GM21786 (cell line): ENCODE data around the gene HSPB1.
A peak's percentile ranks its signal among the peaks of the same experiment; 100 is the strongest.
"Not testable (repeated sequence)": the region's sequence is repeated elsewhere in the genome, so short reads cannot be mapped to it uniquely, and the experiment has no call there.

ENCODE experiments used
- ATAC-seq: cut with Tn5 transposase; IDR thresholded peaks from one replicate; pipeline ENCODE4 v1.9.1; 2021; ENCODE audit not compliant: unreplicated experiment

HSPB1 gene

DNA sequence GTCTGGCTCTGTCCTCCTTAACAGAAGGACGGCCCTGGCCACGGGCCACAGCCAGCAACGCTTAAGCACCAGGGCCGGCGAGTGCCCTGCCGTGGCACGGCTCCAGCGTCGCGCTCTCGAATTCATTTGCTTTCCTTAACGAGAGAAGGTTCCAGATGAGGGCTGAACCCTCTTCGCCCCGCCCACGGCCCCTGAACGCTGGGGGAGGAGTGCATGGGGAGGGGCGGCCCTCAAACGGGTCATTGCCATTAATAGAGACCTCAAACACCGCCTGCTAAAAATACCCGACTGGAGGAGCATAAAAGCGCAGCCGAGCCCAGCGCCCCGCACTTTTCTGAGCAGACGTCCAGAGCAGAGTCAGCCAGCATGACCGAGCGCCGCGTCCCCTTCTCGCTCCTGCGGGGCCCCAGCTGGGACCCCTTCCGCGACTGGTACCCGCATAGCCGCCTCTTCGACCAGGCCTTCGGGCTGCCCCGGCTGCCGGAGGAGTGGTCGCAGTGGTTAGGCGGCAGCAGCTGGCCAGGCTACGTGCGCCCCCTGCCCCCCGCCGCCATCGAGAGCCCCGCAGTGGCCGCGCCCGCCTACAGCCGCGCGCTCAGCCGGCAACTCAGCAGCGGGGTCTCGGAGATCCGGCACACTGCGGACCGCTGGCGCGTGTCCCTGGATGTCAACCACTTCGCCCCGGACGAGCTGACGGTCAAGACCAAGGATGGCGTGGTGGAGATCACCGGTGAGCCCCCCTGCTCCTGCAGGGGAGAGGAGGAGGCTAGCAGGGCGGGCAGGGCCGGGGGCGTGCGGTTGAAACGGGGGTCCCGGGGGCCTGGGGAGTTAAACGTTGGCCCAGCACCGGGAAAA, at the start of gene HSPB1:
Gene HSPB1 (plus strand): TSS at position 327 of the 855 bp plus-strand sequence. CDS start 40 bp downstream, at position 367.
- ATAC-seq, result peak; percentile 66

DNA sequence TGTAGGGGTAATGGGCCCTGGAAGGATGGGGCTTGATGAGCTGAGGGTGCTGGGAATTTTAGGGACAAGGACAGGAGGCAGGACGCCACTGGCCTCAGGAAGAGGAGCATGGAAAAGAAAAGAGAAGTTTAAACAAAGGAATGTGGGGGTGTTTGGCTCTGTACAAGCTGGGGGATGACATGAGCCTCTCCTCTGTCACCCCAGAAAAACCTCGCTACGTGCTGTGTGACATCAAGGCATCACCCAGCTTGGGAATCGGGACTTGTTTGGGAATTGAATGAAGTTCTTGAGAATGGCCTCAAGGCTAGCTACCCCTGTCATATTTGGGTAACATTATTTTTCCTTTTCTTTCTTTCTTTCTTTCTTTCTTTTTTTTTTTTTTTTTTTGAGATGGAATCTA, 47.7 kb upstream of the HSPB1 start:
- no peak for ATAC-seq

DNA sequence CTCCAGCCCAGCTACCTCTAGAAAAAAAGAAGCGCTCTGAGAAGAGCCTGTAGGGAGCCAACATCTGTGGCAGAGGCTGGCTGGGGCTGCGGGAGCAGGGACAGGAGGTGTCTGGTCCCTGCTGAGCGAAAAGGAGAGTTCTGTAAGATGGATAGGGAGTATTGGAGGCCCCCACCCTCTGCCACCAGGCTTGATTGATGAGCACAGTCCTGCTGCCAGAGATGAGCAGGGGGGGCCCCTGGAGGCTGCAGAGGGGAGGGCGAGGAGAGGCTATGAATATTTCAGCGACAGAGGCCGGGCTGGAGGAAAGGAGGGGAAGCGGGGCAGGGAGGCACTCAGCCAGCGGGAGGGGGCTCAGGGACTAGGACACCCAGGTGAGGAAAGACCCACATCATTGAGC, 44.5 kb upstream of the HSPB1 start:
- no peak for ATAC-seq

DNA sequence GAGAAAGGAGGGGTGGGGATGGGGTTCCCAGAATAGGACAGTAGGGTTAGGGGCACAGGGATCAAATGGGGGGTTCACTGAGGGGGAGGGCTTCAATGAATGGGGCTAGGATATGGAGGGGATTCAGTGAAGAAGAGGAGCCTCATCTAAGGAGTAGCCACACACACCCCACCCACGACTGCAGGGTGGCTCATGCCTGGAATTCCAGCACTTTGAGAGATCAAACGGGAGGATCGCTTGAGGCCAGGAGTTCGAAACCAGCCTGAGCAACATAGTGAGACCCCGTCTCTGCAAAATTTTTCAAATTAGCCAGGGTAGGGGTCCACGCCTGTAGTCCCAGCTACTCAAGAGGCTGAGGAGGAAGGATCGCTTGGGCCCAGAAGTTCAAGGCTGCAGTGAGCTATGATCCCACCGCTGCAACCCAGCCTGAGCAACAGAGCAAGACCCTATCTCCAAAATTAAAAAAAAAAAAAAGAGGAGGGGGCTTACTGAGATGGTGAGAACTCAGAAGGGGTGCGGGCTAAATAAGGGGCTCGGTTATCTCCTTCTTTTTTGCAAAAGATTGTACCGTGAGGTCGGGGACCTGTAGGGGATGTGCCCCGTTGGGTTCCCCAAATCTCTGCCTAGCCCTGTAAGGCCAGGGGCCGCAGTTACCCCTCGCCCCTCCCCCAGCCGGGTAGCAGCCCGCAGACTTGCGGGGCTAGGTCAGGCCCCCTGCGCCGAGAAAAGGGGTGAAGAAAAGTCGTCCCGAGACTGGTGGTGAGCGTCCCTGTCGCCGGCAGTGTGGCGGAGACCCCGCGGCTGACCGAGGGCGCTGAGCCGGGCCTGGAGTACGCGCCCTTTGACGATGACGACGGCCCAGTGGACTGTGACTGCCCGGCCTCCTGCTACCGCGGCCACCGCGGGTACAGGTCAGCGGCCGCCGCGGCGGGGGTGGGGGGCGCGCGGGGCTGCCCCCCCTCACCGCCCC, 43.1 kb upstream of the HSPB1 start:
- ATAC-seq, result no peak

DNA sequence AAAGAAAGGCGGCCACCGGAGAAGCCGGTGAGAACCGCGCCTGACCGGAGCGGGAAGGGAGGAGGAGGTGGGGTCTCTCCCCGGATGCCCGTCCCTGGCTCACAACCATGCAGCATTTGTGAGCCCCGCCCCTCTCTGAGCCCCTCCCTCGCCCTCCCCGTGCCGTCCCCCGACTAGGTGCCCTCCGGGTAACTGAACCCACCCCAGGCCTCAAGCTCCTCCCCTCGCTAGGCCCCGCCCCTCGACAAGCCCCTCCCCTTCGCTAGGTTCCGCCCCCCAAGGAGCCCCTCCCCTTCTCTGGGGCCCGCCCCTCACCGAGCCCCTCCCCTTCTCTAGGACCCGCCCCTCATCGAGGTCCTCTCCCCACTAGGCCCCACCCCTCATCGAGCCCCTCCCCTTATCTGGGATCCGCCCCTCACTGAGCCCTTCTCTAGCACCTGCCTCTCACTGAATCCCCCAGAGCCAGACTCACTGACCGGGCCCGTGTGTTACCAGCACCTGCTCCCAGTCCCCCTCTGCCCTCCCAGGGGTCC, 42.2 kb upstream of the HSPB1 start:
- ATAC-seq, result no peak

DNA sequence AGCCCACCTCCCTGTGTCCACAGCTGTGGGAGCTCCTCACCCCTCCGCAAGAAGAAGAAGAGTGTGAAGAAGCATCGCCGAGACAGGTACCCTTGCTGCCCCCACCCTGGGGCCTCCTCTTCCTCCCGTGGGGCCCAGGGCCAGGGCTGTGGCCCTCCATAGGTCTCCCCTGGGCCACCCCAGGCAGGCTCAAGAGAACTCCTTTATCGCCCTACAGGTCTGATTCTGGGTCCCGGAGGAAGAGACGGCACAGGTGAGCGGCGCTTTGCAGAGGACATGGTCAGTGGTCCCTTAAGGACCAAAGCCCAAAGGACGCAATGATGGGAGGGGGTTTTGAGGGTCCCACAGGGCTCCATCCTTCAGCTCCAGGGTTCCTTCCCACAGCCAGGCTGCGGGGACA, 41.1 kb upstream of the HSPB1 start:
- no peak for ATAC-seq

DNA sequence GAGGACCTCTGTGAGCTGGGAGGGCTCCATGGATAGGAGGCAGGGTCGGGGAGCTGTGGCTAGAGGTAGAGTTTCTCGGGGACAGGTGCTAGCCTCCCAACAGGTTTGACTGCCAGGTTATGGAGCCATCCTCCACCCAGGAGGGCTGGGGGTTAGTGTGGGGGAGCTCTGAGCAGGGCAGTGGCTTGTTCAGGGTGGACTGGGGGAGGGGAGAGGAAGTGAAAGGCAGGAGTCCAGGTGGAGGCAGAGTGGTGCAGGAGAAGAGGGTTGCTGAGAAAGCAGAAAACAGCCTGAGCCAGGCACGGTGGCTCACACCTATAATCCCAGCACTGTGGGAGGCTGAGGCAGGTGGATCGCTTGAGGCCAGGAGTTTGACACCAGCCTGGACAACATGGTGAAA, 40.5 kb upstream of the HSPB1 start:
- ATAC-seq, result no peak

DNA sequence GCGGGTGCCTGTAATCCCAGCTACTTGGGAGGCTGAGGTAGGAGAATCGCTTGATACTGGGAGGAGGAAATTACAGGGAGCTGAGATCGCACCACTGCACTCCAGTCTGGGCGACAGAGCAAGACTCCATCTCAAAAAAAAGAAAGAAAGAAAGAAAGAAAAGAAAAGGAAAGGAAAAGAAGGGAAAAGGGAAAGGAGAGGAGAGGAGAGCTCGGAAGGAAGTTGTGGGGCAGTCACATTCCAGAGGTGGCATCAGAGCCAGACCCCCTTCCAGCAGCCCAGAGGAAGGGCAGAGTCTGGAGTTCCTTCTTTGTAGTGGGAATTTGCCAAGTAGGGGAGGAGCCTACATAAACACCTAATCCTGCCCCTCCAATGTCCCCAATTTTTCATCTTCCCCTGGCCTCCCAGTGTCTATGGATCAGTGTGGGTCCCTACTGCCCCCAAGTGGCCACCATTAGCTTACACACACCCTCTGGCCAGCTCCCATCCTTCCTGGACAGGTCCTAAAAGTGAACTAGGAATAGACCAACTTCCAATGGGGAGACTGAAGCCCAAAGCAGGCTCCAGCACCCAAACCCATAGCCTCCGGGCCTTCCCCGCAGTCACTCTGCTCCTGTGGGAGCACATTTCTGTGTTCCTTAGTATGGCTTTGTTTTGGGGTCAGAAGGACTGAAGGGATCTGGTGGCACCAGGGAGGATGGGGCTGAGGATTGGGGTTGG, 39.6 kb upstream of the HSPB1 start:
- peak; percentile 55 for ATAC-seq

DNA sequence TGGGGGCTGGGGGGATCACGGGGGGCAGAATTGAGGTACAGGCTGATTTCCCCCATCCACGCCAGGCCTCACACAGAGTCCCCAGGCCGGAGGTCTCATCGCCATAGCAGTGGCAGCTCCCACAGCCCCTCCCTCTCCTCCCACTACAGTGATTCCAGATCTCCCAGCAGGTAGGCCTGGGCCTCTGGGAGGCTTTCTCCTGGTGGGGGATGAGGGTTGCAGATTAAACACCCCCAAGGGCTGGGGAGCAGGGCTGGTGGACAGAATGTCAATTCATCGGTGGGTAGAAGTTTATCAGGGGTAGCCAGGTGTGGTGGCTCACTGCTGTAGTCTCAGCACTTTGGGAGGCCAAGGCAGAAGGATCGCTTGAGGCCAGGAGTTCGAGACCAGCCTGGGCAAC, 37.2 kb upstream of the HSPB1 start:
- ATAC-seq, result no peak

DNA sequence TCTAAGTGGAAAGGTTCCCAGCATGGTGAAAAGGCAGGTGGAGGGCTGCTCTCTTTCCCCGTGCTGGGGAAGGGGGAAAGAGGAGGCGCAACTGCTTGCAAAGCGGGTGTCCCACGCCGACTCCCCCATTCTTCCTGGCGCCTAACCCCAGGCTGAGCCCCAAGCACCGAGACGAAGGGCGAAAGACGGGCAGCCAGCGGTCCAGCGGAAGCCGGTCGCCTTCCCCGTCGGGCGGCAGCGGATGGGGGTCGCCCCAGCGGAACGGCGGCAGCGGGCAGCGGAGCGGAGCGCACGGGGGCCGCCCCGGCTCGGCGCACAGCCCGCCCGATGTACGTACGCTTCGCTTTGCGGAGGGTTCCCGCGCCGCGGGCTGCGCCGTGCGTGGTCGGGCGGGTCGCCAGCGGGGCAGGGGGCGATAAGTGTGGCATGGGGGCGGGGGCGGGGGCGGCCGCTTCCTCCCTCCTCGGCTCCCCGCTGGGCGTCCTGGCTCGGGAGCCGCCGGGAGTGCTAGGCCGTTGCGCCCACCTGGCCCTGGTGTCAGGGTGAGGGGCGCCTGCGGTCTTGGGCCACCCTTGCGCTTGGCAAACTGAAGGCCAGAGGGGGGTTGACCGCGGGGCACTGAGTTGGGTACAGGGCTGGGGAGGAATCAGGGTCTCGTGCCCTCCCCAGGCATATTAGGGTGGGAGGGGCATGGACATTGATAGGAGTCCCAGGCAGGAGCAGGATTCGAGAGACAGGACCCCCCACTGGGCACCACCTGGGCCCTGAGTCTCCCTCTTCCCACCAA, 35.2 kb upstream of the HSPB1 start:
- ATAC-seq, result no peak

DNA sequence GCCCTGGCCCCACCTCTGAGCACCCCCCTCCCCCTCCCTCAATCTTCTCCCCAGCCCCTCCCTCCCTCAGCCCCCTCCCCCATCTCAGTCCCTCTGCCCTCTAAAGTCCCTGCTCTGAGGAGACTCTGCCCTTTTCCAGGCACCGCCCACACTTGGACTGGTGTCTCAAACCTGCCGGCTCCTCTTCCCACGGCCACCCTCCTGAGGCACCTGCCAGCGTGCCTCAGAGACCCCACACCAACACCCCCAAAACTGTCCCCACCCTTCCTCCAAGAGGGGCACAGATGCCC, 34.6 kb upstream of the HSPB1 start:
- ATAC-seq, result no peak

DNA sequence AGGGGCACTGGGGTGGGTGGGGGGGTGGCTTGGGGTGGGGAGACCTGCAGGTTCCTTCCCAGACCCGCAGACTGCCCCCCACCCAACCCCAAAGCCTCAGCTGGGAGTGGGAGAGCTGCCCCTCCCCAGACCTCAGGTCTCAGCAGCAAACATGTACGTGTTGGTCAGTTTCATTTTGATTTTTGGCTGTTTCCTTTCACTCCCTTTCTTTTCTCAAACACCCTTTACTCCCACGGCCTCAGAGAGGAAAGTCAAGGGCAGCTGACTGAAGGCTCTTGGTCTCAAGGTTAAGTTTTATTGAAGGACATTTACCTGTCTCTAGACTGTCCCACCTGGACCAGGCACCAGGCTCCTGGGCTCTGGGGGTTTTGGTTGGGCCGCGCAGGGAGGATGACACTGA, 34.1 kb upstream of the HSPB1 start:
- no peak for ATAC-seq

DNA sequence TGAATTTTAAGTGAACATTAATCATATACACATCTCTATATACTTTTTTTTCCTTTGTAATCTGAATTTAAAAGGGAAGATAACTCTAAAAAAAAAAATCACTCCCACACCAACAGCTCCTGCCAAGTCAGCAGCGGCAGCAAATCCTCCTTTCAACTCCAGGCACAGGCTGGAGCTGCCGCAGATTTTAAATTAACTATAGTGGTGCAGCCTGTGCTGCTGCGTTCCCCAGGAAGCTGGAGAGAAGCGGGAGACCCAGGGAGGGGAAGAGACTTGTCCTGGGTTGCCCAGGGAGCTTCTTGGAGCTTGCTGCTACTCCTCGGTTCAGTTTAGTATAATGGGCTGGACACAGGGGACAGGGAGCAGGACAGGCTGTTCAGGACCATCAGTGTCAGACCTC, 32.6 kb upstream of the HSPB1 start:
- no peak for ATAC-seq

DNA sequence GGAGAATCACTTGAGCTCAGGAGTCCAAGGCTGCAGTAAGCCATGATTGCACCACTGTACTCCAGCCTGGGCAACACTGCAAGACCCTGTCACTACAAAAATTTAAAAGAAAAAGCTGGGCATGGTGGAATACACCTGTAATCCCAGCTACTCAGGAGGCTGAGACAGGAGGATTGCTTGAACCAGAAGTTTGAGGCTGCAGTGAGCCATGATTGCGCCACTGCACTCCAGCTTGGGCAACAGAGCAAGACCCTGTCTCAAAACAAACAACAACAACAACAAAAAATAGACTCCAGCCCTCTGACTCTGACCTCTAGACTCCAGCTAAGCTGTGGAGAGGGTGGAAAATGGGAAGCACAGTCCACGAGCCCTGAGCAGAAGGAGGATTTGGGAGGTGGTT, 31.1 kb upstream of the HSPB1 start:
- not testable (repeated sequence) for ATAC-seq

DNA sequence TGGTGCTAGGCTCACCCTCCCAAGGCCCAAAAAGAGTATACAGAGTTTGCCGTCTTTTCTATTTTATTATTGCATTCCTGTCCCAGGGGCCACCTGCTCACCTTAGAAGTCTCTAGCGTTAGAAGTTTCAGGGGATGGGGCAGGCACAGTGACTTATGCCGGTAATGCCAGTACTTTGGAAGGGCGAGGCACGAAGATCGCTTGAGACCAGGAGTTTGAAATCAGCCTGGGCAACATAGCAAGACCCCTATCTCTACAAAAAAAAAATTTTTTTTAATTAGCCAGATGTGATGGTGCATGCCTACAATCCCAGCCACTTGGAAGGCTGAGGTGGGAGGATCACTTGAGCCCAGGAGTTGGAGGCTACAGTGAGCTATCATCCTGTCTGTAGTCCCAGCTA, 30.3 kb upstream of the HSPB1 start:
- ATAC-seq, result no peak

DNA sequence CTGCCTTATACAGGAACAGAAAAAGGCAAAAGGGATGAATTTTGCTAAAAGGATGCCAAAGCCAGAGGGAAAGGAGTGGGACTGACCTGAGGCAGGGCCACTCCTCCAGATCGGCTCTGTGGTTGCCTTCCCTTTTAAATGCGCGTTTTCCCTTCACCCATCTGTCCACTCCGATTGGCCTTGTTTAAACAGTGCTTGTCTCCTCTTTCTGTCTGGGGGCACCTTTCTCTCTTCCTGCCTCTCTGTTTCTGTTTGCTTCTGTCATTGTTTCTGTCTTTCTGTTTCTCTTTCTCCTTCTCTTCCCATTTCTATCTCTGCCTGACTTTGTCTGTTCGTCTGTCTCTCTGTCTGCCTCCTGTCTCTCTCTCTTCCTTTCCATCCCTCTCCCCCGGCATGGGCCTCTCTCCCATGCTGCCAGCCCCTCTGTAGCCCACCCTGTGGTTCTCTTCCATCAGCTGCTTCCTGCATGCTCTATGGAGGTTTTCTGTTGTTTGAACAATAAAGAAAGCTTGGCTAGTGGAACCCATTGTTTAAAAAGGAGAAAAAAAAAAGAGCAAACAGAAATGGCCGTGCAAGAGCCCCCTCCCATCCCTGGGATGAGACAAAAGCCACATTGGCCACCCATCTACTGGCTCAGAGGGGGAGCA, 29.5 kb upstream of the HSPB1 start:
- ATAC-seq, result peak; percentile 48

DNA sequence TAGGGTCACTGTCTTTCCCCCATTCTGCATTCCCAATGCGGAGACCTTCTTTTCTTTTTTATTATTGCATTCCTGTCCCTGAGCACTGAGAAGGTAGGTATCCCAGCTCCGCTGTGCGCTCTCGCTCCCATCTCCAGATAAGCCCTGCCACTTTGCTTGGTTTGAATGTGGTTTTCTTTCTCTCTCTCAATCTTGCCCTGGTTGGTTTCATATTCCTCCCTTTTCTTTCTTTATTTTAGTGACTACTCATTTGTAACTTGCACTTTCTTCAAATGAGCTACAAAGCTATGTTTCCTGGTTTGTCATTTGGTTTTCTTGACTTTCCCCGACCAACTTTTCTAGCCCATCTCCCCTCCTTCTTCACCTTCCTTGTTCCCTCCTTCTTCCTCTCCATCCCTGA, 29.0 kb upstream of the HSPB1 start:
- no peak for ATAC-seq

DNA sequence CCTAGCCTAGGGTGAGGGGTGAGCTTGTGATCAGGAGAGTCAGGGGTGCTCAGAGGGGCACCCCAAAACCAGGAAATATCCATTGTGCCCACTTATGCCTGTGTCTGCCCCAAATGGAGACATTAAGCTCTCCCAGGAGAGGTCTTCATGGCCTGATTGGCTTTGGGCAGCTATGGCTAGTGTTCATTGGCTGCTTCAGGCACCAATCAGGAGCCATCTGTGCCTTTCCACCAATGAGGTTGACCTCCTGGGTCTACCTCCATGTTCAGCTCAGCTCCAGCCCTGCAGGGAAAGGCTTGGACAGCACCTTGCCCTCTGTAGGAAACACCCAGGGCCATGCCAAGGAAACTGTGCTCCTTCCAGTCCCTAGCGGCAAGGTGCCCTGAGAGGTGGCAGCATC, 23.9 kb upstream of the HSPB1 start:
- ATAC-seq, result no peak

DNA sequence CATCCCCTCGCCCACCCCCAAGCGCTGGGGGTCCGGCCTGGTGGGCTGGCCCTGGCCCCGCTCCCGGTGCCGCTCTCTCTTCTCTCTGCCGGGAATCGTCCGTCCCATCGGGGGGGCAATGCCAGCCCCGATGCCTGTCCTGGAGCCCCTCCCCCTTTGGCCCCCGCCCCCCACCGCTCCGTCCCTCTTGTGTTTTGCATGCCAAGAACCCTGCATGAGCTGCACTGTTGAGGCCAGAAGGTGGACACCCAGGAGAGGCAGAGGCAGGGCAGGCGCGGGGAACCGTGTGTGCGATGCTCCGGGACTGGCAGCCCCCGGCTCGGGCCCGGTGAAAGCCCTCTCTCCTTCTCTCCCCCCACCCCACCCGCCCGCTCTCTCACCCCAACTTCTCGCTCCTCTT, 22.1 kb upstream of the HSPB1 start:
- ATAC-seq, result no peak
